ENCODE results near the gene WDR38. TPM values are rescaled to one million over a fixed set of nuclear protein-coding genes. Genes with fewer than 3 reads are reported as not detected.

The WDR38 gene
- total and polyA plus RNA-seq, 2 of the 13 experiments (the other 11 are each of a cell fraction or from before 2014, with no cell fraction given): not detected

DNA sequence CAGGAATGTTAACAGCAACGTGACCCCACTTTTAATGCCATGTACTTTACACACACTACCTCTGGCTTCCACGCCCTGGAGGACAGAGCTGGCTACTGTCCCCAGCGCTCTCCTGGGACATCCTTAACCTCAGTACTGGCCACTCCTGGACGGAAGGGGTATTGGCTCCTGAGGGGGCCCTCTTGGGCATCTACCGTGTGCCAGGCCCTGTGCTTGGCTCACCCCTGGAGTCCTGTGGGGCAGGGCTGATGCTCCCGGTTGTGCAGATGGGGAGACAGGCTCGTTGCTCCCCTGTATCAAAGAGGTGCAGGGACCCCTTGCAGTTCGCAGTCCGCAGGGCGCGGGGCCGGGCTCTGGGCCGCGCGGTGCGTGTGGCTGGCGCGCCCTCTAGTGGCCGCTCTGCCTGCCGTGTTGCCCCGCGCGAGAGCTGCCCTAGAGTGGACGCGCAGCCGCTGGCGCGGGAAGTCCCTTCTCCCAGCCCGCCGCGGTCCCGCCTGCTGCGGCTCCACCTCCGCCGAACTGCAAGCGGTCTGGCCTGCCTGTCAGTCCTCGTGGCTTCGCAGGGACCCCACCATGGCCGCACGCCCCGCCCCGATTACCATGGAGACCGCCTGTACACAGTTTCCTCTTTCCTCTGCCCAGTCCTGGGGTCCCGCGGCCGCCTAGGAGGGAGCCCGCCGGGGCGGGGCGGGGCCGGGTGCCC is at the start of gene WDR38 (continued):
- TF ChIP-seq ZNF547 (CRISPR knock-in tag; IDR thresholded peaks at IDR 0.05) (0 out of 2 replicates have a peak, but pooled peaks have one; percentile 32), LCORL (IDR thresholded peaks at IDR 0.05) (no peak), LCORL (CRISPR knock-in tag; IDR thresholded peaks at IDR 0.05) (peak; percentile 79; the same call in 1 of the 2 replicates), WIZ (CRISPR knock-in tag; IDR thresholded peaks at IDR 0.05) (0 out of 2 replicates have a peak, but pooled peaks have one; percentile 63), ZMYM2 (CRISPR knock-in tag; IDR thresholded peaks at IDR 0.05) (peak; percentile 74; the same call in 1 of the 2 replicates), KLF16 (CRISPR knock-in tag; IDR thresholded peaks at IDR 0.05) (peak in 1 of 2 experiments; percentile 32; a peak in 1 of 4 replicates), XRCC5 (optimal IDR thresholded peaks at IDR 0.05; ENCODE audit: low read length) (peak; percentile 82), CCDC6 (CRISPR knock-in tag; IDR thresholded peaks at IDR 0.05) (peak; percentile 65; the same call in 1 of the 2 replicates), ZNF724P (CRISPR knock-in tag; IDR thresholded peaks at IDR 0.05; ENCODE audit: borderline replicate concordance) (peak; percentile 72; the same call in 1 of the 2 replicates), RARA (CRISPR knock-in tag; IDR thresholded peaks at IDR 0.05) (0 out of 2 replicates have a peak, but pooled peaks have one; percentile 23), FOXA3 (CRISPR knock-in tag; IDR thresholded peaks at IDR 0.05) (peak; percentile 38)
- TF ChIP-seq, protein P1, sequence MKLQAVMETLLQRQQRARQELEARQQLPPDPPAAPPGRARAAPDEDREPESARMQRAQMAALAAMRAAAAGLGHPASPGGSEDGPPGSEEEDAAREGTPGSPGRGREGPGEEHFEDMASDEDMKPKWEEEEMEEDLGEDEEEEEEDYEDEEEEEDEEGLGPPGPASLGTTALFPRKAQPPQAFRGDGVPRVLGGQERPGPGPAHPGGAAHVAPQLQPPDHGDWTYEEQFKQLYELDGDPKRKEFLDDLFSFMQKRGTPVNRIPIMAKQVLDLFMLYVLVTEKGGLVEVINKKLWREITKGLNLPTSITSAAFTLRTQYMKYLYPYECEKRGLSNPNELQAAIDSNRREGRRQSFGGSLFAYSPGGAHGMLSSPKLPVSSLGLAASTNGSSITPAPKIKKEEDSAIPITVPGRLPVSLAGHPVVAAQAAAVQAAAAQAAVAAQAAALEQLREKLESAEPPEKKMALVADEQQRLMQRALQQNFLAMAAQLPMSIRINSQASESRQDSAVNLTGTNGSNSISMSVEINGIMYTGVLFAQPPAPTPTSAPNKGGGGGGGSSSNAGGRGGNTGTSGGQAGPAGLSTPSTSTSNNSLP (IDR thresholded peaks at IDR 0.05; ENCODE audit: low read depth, low read length): 0 out of 2 replicates have a peak, but pooled peaks have one; percentile 12
- TF ChIP-seq, protein P2, sequence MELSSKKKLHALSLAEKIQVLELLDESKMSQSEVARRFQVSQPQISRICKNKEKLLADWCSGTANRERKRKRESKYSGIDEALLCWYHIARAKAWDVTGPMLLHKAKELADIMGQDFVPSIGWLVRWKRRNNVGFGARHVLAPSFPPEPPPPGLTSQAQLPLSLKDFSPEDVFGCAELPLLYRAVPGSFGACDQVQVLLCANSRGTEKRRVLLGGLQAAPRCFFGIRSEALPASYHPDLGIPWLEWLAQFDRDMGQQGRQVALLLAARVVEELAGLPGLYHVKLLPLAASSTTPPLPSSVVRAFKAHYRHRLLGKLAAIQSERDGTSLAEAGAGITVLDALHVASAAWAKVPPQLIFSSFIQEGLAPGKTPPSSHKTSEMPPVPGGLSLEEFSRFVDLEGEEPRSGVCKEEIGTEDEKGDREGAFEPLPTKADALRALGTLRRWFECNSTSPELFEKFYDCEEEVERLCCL (CRISPR knock-in tag; IDR thresholded peaks at IDR 0.05; ENCODE audit: borderline replicate concordance): no peak
- TF ChIP-seq, protein P3, sequence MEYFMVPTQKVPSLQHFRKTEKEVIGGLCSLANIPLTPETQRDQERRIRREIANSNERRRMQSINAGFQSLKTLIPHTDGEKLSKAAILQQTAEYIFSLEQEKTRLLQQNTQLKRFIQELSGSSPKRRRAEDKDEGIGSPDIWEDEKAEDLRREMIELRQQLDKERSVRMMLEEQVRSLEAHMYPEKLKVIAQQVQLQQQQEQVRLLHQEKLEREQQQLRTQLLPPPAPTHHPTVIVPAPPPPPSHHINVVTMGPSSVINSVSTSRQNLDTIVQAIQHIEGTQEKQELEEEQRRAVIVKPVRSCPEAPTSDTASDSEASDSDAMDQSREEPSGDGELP (IDR thresholded peaks at IDR 0.05; ENCODE audit: borderline replicate concordance, low read depth): no peak
